Endodermal cell (in vitro differentiated cells): ENCODE measurements around the gene VPS11. TPM values are rescaled to one million over a fixed set of nuclear protein-coding genes. Genes with fewer than 3 reads are reported as not detected.

Experiments
- DNase-seq: peaks from one replicate; pipeline ENCODE4 v3.0.0-alpha.2; 2017
- H3K27ac ChIP-seq: 2 replicates; pipeline ENCODE4 v1.5.1; 2013; ENCODE audit warnings: mild to moderate bottlenecking, low read depth, low read length, moderate library complexity
- H3K27me3 ChIP-seq: 2 replicates; pipeline ENCODE4 v1.6.1; 2013; ENCODE audit warnings: mild to moderate bottlenecking, low read length, moderate library complexity; ENCODE audit not compliant: insufficient read depth, control insufficient read depth, poor library complexity, severe bottlenecking
- H3K36me3 ChIP-seq: 2 replicates; pipeline ENCODE4 v1.7.0; 2013; ENCODE audit warnings: mild to moderate bottlenecking, low read length, moderate library complexity; ENCODE audit not compliant: control insufficient read depth, insufficient read depth
- H3K4me1 ChIP-seq: one replicate; pipeline ENCODE4 v1.7.0; 2013; ENCODE audit warnings: low read length; ENCODE audit not compliant: control insufficient read depth, insufficient read depth
- H3K4me3 ChIP-seq: 2 replicates; pipeline ENCODE4 v1.5.1; 2013; ENCODE audit warnings: mild to moderate bottlenecking, low read length, moderate library complexity
- H3K9ac ChIP-seq: 2 replicates; pipeline ENCODE4 v1.6.1; 2013; ENCODE audit warnings: mild to moderate bottlenecking, low read length, moderate library complexity; ENCODE audit not compliant: poor library complexity, severe bottlenecking; ENCODE audit errors: extremely low read depth
- H3K9me3 ChIP-seq: 2 replicates; pipeline ENCODE4 v1.6.1; 2013; ENCODE audit warnings: mild to moderate bottlenecking, low read length, moderate library complexity; ENCODE audit not compliant: control insufficient read depth
- H3K27ac Mint-ChIP-seq: 2 replicates; pipeline ENCODE4 v1.8.0; 2020; ENCODE audit warnings: mixed read lengths
- H3K27me3 Mint-ChIP-seq: 2 replicates; pipeline ENCODE4 v1.8.0; 2021; ENCODE audit warnings: mild to moderate bottlenecking, mixed read lengths; ENCODE audit not compliant: insufficient read depth
- H3K36me3 Mint-ChIP-seq: 2 replicates; pipeline ENCODE4 v1.8.0; 2020; ENCODE audit warnings: low read depth, mixed read lengths
- H3K4me1 Mint-ChIP-seq: 2 replicates; pipeline ENCODE4 v1.8.0; 2020; ENCODE audit warnings: mixed read lengths
- H3K4me3 Mint-ChIP-seq: 2 replicates; pipeline ENCODE4 v1.8.0; 2020; ENCODE audit warnings: mild to moderate bottlenecking, moderate library complexity, mixed read lengths
- H3K9me3 Mint-ChIP-seq: 2 replicates; pipeline ENCODE4 v1.8.0; 2020; ENCODE audit warnings: mild to moderate bottlenecking, mixed read lengths
- WGBS, 2 experiments: methylation state at CpG; one replicate each; pipeline versions ENCODE4 v1.1.5 to v1.1.7; 2013; ENCODE audit warnings: missing lambda C conversion rate in 2 of 2, mixed read lengths in 1 of 2; ENCODE audit not compliant: insufficient coverage in 1 of 2, insufficient read length in 1 of 2; 5-methylcytosine and 5-hydroxymethylcytosine counted together
- total RNA-seq, 2 donors: library from RNA; stranded (reverse); fragmentation: NEBNext Ultra II Directional in 1 of 2; extraction: Animal tissue kit (Norgen Biotek cat#: 25700) in 1 of 2; gene quantifications; 2 replicates in 1 of 2; 3 replicates in 1 of 2; pipeline ENCODE4 v1.2.1, GENCODE V29; 2021
- TF ChIP-seq, protein P1 (sequence below): fragments of 200-600 bp; sonication (generic); conservative IDR thresholded peaks from 2 replicates; pipeline ENCODE4 v1.5.0; 2021; ENCODE audit warnings: antibody characterized with exemption, mild to moderate bottlenecking

The VPS11 gene
- total RNA-seq, 2 donors from 2014 or later: 26.9 to 29.1 TPM

DNA sequence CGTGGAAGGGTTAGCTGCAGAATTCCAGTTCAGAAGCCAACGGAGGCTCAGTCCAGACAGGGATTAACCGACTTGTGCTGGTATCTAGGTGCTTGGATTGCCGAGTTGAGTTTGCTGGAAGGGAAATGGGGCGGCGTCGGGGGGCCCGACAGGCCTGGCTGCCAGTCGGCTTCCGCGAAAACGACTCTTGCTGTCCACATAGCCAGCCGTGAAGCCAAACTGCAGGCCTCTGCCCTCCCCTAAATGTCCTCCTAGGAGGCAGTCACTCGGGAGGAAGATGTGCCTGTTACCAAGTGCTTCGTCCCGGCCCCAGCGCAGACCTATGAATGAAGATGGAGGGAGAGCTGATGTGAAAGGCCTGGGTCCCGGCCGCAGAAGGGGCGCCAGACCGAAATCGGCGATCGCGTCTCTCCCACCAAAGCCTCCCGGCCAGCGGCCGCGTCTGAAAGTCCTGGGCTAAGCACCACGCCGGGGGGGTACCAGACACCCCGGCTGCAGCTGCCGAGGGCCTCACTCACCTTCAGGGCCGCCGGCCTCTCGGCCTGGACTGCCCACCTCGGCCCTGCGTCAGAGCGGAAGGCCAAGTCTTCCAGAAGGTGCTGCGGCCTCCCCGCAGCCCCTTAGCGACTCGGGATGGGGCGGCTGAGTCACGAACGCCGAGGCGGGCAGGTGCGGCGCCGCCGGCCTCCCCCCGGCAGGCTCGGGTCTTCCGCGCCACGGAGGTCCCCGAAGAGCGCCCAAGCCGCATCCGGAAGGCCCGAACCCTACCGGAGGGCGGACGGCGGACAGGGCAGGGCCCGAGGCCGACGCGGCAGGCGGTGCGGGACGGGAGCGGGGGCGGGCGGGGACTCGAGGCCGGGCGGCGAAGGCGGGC is 26.6 kb downstream of the VPS11 start:
- H3K9me3 ChIP-seq: no peaks in the 10 kb centered on the region

DNA sequence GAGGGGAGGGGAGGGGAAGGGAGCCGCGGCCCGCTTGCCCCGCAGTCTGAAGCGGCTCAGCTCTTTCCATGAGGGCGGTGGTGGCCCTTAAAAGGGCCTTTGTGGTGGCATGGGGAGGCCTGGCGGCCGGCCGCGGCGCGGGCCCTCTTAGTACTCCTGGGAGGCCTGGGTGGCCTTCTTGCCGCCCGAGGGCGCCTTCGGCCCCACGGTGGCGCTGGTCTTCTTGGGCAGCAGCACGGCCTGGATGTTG is 27.1 kb downstream of the VPS11 start:
- Mint-ChIP-seq H3K4me3 (peak overlapping the region; percentile 93), H3K9me3 (no peaks in the 10 kb centered on the region), H3K27me3 (no peaks in the 10 kb centered on the region), H3K36me3 (peaks cover 46% of the 10 kb centered on the region), H3K27ac (peak overlapping the region; percentile 95), H3K4me1 (peaks cover 15% of the 10 kb centered on the region)
- Histone ChIP-seq H3K27ac (no peak overlapping the region), H3K9ac (peak overlapping the region; percentile 93), H3K27me3 (no peaks in the 10 kb centered on the region), H3K4me3 (peak overlapping the region; percentile 97), H3K4me1 (peaks cover 11% of the 10 kb centered on the region), H3K9me3 (no peaks in the 10 kb centered on the region), H3K36me3 (peaks cover 67% of the 10 kb centered on the region)
- no peak for DNase-seq
- TF ChIP-seq, protein P1, sequence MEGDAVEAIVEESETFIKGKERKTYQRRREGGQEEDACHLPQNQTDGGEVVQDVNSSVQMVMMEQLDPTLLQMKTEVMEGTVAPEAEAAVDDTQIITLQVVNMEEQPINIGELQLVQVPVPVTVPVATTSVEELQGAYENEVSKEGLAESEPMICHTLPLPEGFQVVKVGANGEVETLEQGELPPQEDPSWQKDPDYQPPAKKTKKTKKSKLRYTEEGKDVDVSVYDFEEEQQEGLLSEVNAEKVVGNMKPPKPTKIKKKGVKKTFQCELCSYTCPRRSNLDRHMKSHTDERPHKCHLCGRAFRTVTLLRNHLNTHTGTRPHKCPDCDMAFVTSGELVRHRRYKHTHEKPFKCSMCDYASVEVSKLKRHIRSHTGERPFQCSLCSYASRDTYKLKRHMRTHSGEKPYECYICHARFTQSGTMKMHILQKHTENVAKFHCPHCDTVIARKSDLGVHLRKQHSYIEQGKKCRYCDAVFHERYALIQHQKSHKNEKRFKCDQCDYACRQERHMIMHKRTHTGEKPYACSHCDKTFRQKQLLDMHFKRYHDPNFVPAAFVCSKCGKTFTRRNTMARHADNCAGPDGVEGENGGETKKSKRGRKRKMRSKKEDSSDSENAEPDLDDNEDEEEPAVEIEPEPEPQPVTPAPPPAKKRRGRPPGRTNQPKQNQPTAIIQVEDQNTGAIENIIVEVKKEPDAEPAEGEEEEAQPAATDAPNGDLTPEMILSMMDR: peak; percentile 83
- 0 to 2% methylated on average over 10 to 19 of the region's 19 CpGs for WGBS, 2 experiments

More for the DNA sequence above, 26.6 kb downstream of the VPS11 start:
- TF ChIP-seq, protein P1: no peak
- H3K27ac Mint-ChIP-seq: peak overlapping the region; percentile 95
- H3K27me3 Mint-ChIP-seq: no peaks in the 10 kb centered on the region
- peaks cover 67% of the 10 kb centered on the region for H3K36me3 ChIP-seq
- H3K4me1 Mint-ChIP-seq: peaks cover 15% of the 10 kb centered on the region
- no peaks in the 10 kb centered on the region for H3K9me3 Mint-ChIP-seq
- WGBS, 2 experiments: 0% methylated on average over 29 to 81 of the region's 81 CpGs
- peak overlapping the region; percentile 93 for H3K9ac ChIP-seq
- no peaks in the 10 kb centered on the region for H3K27me3 ChIP-seq
- H3K4me1 ChIP-seq: peaks cover 11% of the 10 kb centered on the region
- peak overlapping the region; percentile 42 for H3K27ac ChIP-seq
- peak overlapping the region; percentile 97 for H3K4me3 ChIP-seq
- peak overlapping the region; percentile 93 for H3K4me3 Mint-ChIP-seq
- peaks cover 46% of the 10 kb centered on the region for H3K36me3 Mint-ChIP-seq
- peak; percentile 64 for DNase-seq

DNA sequence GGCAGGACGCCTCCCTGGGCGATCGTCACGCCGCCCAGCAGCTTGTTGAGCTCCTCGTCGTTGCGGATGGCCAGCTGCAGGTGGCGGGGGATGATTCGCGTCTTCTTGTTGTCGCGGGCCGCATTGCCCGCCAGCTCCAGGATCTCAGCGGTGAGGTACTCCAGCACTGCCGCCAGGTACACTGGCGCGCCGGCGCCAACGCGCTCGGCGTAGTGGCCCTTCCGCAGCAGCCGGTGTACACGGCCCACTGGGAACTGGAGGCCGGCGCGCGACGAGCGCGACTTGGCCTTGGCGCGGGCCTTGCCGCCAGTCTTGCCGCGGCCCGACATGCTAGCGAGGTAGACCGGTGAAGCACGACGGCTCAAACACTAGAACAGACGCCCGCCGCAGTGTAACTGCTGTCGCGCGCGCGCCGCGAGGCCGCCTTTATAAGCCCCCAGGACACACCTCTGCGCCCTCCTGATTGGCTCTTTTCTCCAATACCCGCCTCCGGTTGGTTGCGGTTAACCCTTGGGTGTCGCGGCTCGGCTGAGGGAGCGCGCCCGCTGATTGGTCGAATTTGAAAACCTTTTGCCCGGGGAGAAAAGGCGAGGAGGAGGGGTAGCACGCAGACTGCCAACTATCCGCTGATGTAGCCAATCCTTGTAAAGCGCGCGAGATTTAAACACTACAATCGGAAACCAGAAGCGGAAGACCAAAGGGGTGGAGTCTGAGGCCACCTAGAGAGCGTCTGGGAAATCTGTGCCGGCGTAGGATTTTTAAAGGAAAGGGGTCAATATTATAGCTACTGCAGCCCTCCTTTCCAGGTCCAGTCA is 27.7 kb downstream of the VPS11 start:
- Histone ChIP-seq H3K9ac (peak overlapping the region; percentile 93), H3K4me3 (peak overlapping the region; percentile 97), H3K4me1 (peaks cover 11% of the 10 kb centered on the region), H3K36me3 (peaks cover 67% of the 10 kb centered on the region), H3K27me3 (no peaks in the 10 kb centered on the region), H3K9me3 (no peaks in the 10 kb centered on the region), H3K27ac (peak overlapping the region; percentile 87)
- Mint-ChIP-seq H3K36me3 (peaks cover 50% of the 10 kb centered on the region), H3K4me3 (peak overlapping the region; percentile 93), H3K27ac (peak overlapping the region; percentile 95), H3K27me3 (no peaks in the 10 kb centered on the region), H3K9me3 (no peaks in the 10 kb centered on the region), H3K4me1 (peaks cover 18% of the 10 kb centered on the region)
- WGBS, 2 experiments: 0% methylated on average over 35 to 79 of the region's 79 CpGs
- TF ChIP-seq, protein P1: peak; percentile 48
- DNase-seq: peak; percentile 100
